HG03457 (cell line): ENCODE results near the gene EIF4EBP2.

Experiments used
- ATAC-seq: cut with Tn5 transposase; IDR thresholded peaks from one replicate; pipeline ENCODE4 v1.9.1; 2021; ENCODE audit warnings: moderate number of reproducible peaks; ENCODE audit not compliant: unreplicated experiment

Gene EIF4EBP2

DNA sequence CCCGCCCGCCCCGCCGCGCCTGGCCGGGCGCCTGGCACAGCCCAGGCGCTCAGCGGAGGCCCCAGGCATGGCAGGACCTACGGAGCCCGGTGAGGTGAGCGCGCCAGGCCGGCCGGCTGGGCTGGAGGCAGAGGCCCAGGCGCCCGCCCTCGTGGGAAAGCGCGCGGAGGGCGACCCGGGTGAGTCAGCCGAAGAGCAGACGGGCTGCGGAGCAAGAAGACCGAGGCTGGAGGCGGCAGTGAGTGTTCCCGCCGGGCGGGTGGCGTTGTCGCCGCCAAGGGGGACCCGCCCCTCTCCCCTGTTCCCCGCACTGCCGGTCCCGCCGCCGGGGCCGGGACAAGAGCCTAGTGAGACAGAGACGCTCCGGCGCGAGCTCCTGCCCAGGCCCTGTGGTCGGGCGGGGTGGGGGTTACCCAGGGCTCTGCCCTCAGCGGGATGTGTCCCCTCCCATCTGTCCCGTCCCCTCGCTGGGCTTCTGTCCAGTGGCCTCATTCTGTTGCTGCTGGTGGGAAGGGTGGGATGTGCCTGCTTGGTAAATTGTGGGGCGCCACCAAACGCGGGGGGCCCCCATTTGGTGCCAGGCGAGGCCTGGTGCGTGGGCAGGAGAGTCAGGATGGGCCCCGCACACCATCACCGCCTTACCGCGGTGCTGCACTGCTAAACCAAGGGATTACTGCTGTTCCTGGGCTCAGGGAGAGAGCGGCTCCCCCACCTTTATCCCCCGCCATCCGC, 54.5 kb downstream of the EIF4EBP2 start:
- no peak for ATAC-seq

GRCh38 chr10:70459061-70459773, 55.3 kb downstream of the EIF4EBP2 start:
- ATAC-seq: no peak

DNA sequence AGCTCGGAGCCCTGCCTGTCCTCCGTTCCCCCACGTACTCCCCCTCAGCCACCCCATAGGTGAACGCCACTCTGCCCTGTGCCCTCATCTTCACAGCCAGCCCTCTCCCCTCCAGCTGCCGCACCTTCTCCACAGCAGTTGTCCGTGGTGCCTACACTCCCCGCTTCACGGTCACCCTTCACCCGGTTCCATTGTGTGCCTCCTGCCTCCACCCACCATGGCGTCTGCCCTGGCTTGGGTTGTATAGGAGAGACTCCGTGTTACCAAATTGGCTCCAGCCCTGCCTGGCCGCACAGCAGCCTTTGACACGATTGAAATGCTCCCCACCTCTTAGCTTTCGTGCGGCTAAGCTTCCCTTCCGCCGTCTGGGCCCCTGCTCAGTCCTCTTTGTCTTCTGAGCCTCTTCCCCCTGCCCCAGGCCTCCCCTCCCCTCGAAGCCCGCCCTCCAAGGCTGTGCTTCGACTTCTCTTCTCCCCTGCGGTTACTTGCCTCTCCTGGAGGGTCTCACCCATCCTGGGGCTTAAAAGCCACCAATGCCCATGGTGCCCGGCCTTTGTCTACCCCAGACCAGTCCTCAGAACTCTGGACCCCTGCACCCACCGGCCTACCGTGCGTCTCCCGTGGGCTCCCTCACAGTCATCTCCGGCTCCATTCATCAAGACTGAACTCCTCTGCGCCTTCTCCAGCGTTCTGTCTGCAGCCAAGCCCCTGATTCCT, 56.0 kb downstream of the EIF4EBP2 start:
- ATAC-seq: no peak

DNA sequence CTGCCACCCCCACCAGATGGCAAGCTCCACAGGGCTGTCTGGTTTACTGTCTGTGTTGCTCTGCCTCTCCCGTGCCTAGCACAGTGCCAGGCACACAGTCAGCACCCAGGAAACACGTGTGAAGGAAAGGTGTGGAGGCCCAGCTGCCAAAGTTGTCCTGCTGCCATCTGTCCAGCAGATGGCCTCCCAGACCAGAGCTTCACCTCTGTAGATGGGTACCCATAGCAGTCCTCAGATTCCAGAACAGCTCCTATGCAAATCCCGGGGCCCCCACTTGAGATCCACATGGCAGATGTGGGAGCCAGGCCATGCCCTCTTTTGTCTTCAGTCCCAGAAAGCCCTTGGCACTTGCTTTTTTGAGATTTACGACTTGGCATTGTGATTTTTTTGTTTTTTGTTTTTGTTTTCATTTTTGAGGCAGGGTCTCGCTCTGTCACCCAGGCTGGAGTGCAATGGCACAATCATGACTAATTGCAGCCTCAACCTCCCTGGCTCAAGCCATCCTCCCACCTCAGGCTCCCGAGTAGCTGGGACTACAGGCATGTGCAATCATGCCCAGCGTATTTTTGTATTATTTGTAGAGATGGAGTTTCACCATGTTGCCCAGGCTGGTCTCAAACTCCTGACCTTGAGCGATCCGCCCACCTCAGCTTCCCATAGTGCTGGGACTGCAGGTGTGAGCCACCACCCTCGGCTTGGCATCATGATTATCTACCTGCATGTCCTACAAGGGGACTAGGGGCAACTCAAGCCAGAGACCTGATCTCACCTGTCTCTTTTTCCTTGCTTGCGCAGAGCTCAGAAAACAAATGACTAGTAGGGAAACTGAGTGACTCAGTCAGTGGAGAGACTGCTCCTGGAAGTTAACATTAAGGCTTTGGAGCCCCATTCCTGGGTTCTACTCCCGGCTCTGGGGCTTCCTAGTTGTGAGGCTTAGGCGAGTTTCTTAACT, 57.7 kb downstream of the EIF4EBP2 start:
- ATAC-seq: no peak

GRCh38 chr10:70462349-70462984, 58.5 kb downstream of the EIF4EBP2 start:
- ATAC-seq: no peak

GRCh38 chr10:70465278-70465677, 61.3 kb downstream of the EIF4EBP2 start:
- no peak for ATAC-seq

- no peak for ATAC-seq
Observed at GRCh38 chr10:70465832-70466231, 61.9 kb downstream of the EIF4EBP2 start.

GRCh38 chr10:70466951-70467350, 63.0 kb downstream of the EIF4EBP2 start:
- ATAC-seq: no peak

DNA sequence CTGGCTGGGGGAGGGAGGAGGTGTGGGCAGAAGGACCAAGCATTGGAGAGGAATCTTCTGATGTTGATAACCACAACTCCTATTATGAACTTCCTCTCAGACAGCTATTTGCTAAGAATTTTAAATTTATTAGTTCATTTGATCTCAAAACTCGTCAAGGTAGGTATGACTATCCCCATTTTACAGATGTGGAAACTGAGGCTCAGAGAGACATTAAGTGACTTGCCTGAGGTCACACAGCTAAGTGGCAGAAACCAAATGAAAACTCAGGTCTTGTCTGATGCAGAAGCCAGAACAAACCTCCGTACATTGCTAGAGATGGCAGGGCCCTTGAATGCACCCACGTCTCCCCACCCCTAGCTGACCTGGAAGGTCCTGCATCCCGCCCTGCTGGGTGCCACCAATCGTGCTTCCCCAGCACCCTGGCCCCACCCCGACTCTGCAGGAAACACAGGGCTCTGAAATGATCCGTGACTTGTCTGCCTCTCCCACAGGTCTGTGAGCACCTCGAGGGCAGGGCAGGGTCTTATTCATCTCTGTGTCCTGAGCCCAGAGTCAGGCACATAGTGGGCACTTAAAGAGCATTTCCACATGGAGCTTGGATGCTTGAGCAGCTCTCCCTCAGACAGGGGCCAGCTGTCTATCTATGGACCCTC, 69.0 kb downstream of the EIF4EBP2 start:
- no peak for ATAC-seq

GRCh38 chr10:70474780-70475179, 70.8 kb downstream of the EIF4EBP2 start:
- ATAC-seq: no peak

GRCh38 chr10:70475661-70476060, 71.7 kb downstream of the EIF4EBP2 start:
- no peak for ATAC-seq

- ATAC-seq: no peak
Observed at GRCh38 chr10:70476249-70477035, 72.5 kb downstream of the EIF4EBP2 start.

DNA sequence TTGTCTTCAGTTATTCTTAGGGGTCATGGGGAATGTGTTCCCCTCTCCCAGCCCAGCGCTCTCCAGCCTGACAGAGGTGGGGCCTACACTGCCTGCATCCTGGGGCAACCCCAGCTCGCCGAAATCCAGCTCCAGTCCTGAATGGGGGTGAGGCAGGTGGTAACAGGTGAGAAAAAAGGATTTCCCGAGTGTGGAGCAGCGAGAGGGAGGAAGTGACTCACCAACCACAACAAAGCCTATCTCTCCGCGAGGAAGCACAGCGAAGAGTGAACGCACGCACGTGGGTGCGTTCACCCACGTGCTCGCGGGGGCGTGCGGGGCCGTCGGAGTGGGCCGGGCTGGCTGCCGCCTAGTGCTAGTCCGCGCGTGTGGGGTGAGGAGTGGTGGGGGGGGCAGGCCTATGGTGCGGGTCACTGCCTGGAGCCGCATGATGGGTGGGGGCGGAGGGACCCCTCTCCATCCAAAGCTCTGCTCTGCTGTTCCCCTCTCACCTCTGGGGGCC, 73.8 kb downstream of the EIF4EBP2 start:
- no peak for ATAC-seq
